ENCODE results near the gene RHOJ.

Gene RHOJ

GRCh38 chr14:63220526-63220925 is 16.3 kb downstream of the RHOJ start:
- no peaks in the 10 kb centered on the region for H3K36me3 Mint-ChIP-seq (ENCODE audit: low read depth)
- no peaks in the 10 kb centered on the region for H3K27me3 Mint-ChIP-seq (ENCODE audit: low read depth)
- no peak overlapping the region for H3K4me3 Mint-ChIP-seq
- H3K27ac Mint-ChIP-seq, result no peak overlapping the region
- H3K9me3 Mint-ChIP-seq, result no peaks in the 10 kb centered on the region
- no peak for DNase-seq (ENCODE audit: low spot score)
- H3K4me1 Mint-ChIP-seq (ENCODE audit: low read depth), result no peaks in the 10 kb centered on the region

GRCh38 chr14:63223596-63223995 is 19.4 kb downstream of the RHOJ start:
- Mint-ChIP-seq H3K27me3 (ENCODE audit: low read depth) (no peaks in the 10 kb centered on the region), H3K4me1 (ENCODE audit: low read depth) (no peaks in the 10 kb centered on the region), H3K27ac (no peak overlapping the region), H3K9me3 (no peaks in the 10 kb centered on the region), H3K36me3 (ENCODE audit: low read depth) (no peaks in the 10 kb centered on the region), H3K4me3 (no peak overlapping the region)
- no peak for DNase-seq (ENCODE audit: low spot score)

DNA sequence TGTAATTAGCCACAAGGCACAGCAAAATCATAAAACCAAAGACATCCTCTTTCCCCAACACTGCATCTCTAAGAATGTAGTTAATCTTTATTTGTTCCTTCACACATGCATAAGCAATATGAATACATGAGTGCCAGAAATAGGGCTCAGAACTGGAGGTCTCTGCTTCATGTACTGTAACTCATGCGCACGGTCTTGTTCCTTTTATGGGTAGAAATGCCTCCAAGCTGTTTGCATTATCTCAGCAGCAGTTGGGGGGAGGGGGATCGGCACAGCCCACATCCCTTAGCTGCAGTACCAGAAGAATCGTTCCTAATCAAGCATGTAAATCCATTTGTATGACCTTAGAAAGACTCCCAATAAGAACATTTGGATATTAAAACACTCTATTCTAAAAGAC is 20.0 kb downstream of the RHOJ start:
- Mint-ChIP-seq H3K36me3 (ENCODE audit: low read depth) (no peaks in the 10 kb centered on the region), H3K9me3 (no peaks in the 10 kb centered on the region), H3K27ac (no peak overlapping the region), H3K27me3 (ENCODE audit: low read depth) (no peaks in the 10 kb centered on the region), H3K4me3 (no peak overlapping the region), H3K4me1 (ENCODE audit: low read depth) (no peaks in the 10 kb centered on the region)
- no peak for DNase-seq (ENCODE audit: low spot score)

DNA sequence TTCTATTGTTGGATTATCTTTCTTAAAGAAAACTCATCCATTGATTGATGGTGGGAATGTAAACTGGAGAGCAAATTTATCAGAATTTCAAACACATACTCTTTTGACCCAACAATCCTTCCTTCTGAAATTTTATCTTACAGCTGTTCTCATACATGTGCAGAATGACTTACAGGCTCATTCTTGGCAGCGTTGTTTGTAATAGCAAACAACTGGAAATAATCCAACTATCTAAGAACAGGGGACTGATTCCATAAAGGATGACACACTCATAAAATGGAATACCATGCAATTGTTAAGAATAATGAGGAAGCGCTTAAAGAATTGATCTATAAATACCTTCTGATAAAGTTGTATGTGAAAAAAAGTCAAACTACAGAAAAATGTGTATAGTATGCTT is 24.0 kb downstream of the RHOJ start:
- no peak for DNase-seq (ENCODE audit: low spot score)
- Mint-ChIP-seq H3K4me3 (no peak overlapping the region), H3K4me1 (ENCODE audit: low read depth) (no peaks in the 10 kb centered on the region), H3K27me3 (ENCODE audit: low read depth) (no peaks in the 10 kb centered on the region), H3K36me3 (ENCODE audit: low read depth) (no peaks in the 10 kb centered on the region), H3K27ac (no peak overlapping the region), H3K9me3 (no peaks in the 10 kb centered on the region)

GRCh38 chr14:63229330-63230059 is 25.3 kb downstream of the RHOJ start:
- H3K9me3 Mint-ChIP-seq, result no peaks in the 10 kb centered on the region
- no peak for DNase-seq (ENCODE audit: low spot score)
- H3K4me3 Mint-ChIP-seq, result no peak overlapping the region
- H3K36me3 Mint-ChIP-seq (ENCODE audit: low read depth), result no peaks in the 10 kb centered on the region
- no peaks in the 10 kb centered on the region for H3K27me3 Mint-ChIP-seq (ENCODE audit: low read depth)
- no peak overlapping the region for H3K27ac Mint-ChIP-seq
- H3K4me1 Mint-ChIP-seq (ENCODE audit: low read depth), result no peaks in the 10 kb centered on the region

DNA sequence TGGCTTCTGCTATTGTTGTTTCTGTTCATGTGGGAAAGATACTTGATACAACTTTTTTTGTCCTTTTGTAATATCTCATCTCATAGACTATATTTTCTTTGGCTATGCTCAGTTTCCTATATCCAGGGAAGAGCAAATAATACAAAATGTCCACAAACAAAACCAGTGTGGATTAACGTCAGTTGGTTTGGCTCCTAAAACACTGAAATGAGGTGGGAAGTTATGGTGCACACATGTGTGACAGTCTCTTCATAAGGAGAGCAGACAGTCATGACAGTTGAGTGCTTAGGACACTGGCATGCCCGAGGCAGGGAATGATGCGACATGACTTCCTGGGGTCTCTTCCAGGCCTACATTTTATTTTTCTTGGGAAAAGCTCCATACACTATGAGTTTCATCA is 27.5 kb downstream of the RHOJ start:
- H3K4me1 Mint-ChIP-seq (ENCODE audit: low read depth), result no peaks in the 10 kb centered on the region
- H3K36me3 Mint-ChIP-seq (ENCODE audit: low read depth), result no peaks in the 10 kb centered on the region
- no peak for DNase-seq (ENCODE audit: low spot score)
- H3K27me3 Mint-ChIP-seq (ENCODE audit: low read depth), result peaks cover 2% of the 10 kb centered on the region
- H3K4me3 Mint-ChIP-seq, result no peak overlapping the region
- no peak overlapping the region for H3K27ac Mint-ChIP-seq
- no peaks in the 10 kb centered on the region for H3K9me3 Mint-ChIP-seq

- H3K9me3 Mint-ChIP-seq, result no peaks in the 10 kb centered on the region
- no peaks in the 10 kb centered on the region for H3K36me3 Mint-ChIP-seq (ENCODE audit: low read depth)
- H3K27ac Mint-ChIP-seq, result no peak overlapping the region
- H3K27me3 Mint-ChIP-seq (ENCODE audit: low read depth), result peaks cover 2% of the 10 kb centered on the region
- no peak for DNase-seq (ENCODE audit: low spot score)
- no peak overlapping the region for H3K4me3 Mint-ChIP-seq
- no peaks in the 10 kb centered on the region for H3K4me1 Mint-ChIP-seq (ENCODE audit: low read depth)
These were observed 33.5 kb downstream of the RHOJ start for GRCh38 chr14:63237791-63238190.

GRCh38 chr14:63240221-63240620 is 36.0 kb downstream of the RHOJ start:
- Mint-ChIP-seq H3K27me3 (ENCODE audit: low read depth) (peaks cover 2% of the 10 kb centered on the region), H3K36me3 (ENCODE audit: low read depth) (no peaks in the 10 kb centered on the region), H3K4me3 (no peak overlapping the region), H3K9me3 (no peaks in the 10 kb centered on the region), H3K4me1 (ENCODE audit: low read depth) (no peaks in the 10 kb centered on the region), H3K27ac (no peak overlapping the region)
- DNase-seq (ENCODE audit: low spot score), result no peak

DNA sequence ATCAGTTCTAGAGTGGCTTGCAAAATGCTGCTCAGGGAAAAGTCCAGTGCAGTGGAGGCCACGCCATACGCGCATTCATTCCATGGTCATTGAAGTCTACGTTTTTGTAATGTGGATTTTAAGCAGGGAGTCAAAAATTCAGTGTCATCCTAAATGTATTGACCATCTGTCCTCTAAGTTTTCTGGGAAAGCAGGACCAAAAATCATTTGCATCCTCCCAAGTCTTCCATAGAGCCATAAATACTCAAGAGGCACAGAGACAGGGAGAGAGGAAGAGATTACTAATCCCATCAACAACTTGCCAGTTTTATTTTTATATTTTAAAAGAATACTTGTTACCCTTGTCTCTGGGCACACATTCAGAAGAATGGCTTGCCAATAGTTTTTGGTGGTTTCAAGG is 36.9 kb downstream of the RHOJ start:
- Mint-ChIP-seq H3K4me1 (ENCODE audit: low read depth) (no peaks in the 10 kb centered on the region), H3K36me3 (ENCODE audit: low read depth) (no peaks in the 10 kb centered on the region), H3K4me3 (no peak overlapping the region)

GRCh38 chr14:63243646-63244045 is 39.4 kb downstream of the RHOJ start:
- no peak overlapping the region for H3K4me3 Mint-ChIP-seq
- H3K36me3 Mint-ChIP-seq (ENCODE audit: low read depth), result no peaks in the 10 kb centered on the region
- no peaks in the 10 kb centered on the region for H3K27me3 Mint-ChIP-seq (ENCODE audit: low read depth)
- H3K27ac Mint-ChIP-seq, result no peak overlapping the region
- no peaks in the 10 kb centered on the region for H3K9me3 Mint-ChIP-seq
- DNase-seq (ENCODE audit: low spot score), result no peak
- H3K4me1 Mint-ChIP-seq (ENCODE audit: low read depth), result no peaks in the 10 kb centered on the region

More for the DNA sequence above, 36.9 kb downstream of the RHOJ start:
- DNase-seq (ENCODE audit: low spot score), result no peak
- Mint-ChIP-seq H3K27ac (no peak overlapping the region), H3K27me3 (ENCODE audit: low read depth) (peaks cover 2% of the 10 kb centered on the region), H3K9me3 (no peaks in the 10 kb centered on the region)

DNA sequence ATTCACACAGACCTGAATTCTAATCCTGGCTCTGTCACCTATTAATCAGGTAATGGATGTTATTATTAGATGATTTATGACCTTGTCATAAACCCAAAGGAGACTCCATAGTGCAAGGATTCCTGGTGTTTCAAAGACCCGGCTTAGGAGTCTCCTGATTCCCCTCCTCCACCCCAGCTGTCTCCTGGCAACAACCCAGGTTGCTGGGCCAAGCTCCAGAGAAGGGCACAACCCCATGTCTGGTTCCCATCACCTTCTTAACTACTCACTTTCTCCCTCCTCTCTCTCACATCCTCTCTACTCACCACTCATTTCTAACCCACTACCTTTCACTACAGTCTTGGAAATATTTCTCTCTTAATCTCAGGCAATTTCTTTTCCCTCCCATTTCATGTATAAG is 41.6 kb downstream of the RHOJ start:
- Mint-ChIP-seq H3K36me3 (ENCODE audit: low read depth) (no peaks in the 10 kb centered on the region), H3K9me3 (no peaks in the 10 kb centered on the region), H3K4me1 (ENCODE audit: low read depth) (no peaks in the 10 kb centered on the region), H3K27me3 (ENCODE audit: low read depth) (no peaks in the 10 kb centered on the region), H3K27ac (no peak overlapping the region), H3K4me3 (no peak overlapping the region)
- no peak for DNase-seq (ENCODE audit: low spot score)

- Mint-ChIP-seq H3K4me1 (ENCODE audit: low read depth) (no peaks in the 10 kb centered on the region), H3K27ac (no peak overlapping the region), H3K27me3 (ENCODE audit: low read depth) (no peaks in the 10 kb centered on the region), H3K4me3 (no peak overlapping the region), H3K9me3 (no peaks in the 10 kb centered on the region), H3K36me3 (ENCODE audit: low read depth) (no peaks in the 10 kb centered on the region)
- DNase-seq (ENCODE audit: low spot score), result no peak
These were observed 44.0 kb downstream of the RHOJ start for GRCh38 chr14:63248211-63248610.

DNA sequence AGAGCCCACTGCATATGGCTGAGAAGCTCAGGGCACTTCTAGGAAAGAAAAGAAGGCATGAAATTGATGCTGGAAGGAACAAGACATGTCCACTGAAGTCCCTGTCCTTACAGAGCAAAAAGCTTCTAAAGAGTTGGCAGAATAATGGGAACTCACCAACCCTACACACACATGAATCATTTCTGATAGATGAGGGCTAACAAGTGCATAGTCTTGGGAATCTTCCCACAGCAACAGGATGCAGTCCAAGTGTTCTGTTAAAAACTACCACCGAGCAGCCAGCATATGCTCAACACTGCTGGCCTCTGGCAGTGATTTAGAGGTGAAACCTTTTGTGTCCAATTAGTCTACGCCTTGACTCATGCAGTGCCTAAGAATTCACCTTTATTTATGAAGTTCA is 44.8 kb downstream of the RHOJ start:
- H3K9me3 Mint-ChIP-seq, result no peaks in the 10 kb centered on the region
- H3K4me3 Mint-ChIP-seq, result no peak overlapping the region
- DNase-seq (ENCODE audit: low spot score), result no peak
- no peaks in the 10 kb centered on the region for H3K27me3 Mint-ChIP-seq (ENCODE audit: low read depth)
- no peak overlapping the region for H3K27ac Mint-ChIP-seq
- H3K36me3 Mint-ChIP-seq (ENCODE audit: low read depth), result no peaks in the 10 kb centered on the region
- no peaks in the 10 kb centered on the region for H3K4me1 Mint-ChIP-seq (ENCODE audit: low read depth)

- Mint-ChIP-seq H3K36me3 (ENCODE audit: low read depth) (no peaks in the 10 kb centered on the region), H3K4me1 (ENCODE audit: low read depth) (no peaks in the 10 kb centered on the region), H3K9me3 (no peaks in the 10 kb centered on the region), H3K27ac (no peak overlapping the region), H3K4me3 (no peak overlapping the region), H3K27me3 (ENCODE audit: low read depth) (no peaks in the 10 kb centered on the region)
- DNase-seq (ENCODE audit: low spot score), result no peak
These were observed 53.1 kb downstream of the RHOJ start for GRCh38 chr14:63257299-63257698.

DNA sequence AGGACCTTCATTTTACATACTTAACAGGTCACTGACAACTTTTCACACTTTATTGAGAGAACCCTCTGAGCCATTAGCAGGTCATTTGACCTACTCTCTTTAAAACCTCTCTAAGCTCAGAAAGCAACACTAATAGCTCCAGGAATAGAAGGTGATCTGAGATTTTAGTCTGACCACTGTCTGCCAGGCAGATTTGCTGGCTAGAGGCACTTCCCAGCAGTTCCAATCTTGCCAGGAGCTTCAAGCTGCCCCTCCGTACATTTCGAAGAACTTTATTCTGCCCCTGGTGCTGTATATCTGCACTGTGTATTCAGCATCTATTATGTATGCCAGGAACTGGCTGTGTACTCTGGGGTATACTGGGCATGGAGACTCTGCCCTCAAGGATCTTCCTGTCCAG is 58.2 kb downstream of the RHOJ start:
- Mint-ChIP-seq H3K4me3 (no peak overlapping the region), H3K4me1 (ENCODE audit: low read depth) (no peaks in the 10 kb centered on the region), H3K27me3 (ENCODE audit: low read depth) (no peaks in the 10 kb centered on the region), H3K9me3 (no peaks in the 10 kb centered on the region), H3K36me3 (ENCODE audit: low read depth) (no peaks in the 10 kb centered on the region), H3K27ac (no peak overlapping the region)
- DNase-seq (ENCODE audit: low spot score), result no peak

All from T-helper 2 cell treated with Interferon-gamma antibody and Interleukin-4, amounts not matched to agents 5 μg/mL and 100 μg/mL, for 36 hours (primary cell).